Epithelial cell of proximal tubule (primary cell): ENCODE results near the gene SLC19A3. TPM values are rescaled to one million over a fixed set of nuclear protein-coding genes. Genes with fewer than 3 reads are reported as not detected.

Experiments used
- total RNA-seq: library from RNA; depleted of rRNA; stranded (reverse); fragments of >200 nt; gene quantifications from 2 replicates; pipeline ENCODE4 v1.2.3, GENCODE V29; 2015

SLC19A3 gene
- total RNA-seq, 1 donor from 2014 or later = 0.17 TPM

Other genes with a start within 250 kb of the SLC19A3 start
- gene AGFG1, start 245.9 kb downstream of the SLC19A3 start, total RNA-seq = 75.8 and 132 TPM in 2 replicates
- gene SCYGR2, start 119.1 kb downstream of the SLC19A3 start, total RNA-seq = not detected in 2 replicates
- not detected in 2 replicates for gene SCYGR3, start 103.2 kb downstream of the SLC19A3 start, total RNA-seq
- gene SCYGR4, start 100.5 kb downstream of the SLC19A3 start, total RNA-seq = not detected in 2 replicates
- not detected in 2 replicates for gene SCYGR5, start 51.2 kb downstream of the SLC19A3 start, total RNA-seq
- gene SCYGR6, start 6.7 kb upstream of the SLC19A3 start, total RNA-seq = not detected in 2 replicates
- gene SCYGR7, start 10.3 kb upstream of the SLC19A3 start, total RNA-seq = not detected in 2 replicates
- gene SCYGR8, start 27.9 kb upstream of the SLC19A3 start, total RNA-seq = not detected in 2 replicates
- 1.0 and 1.2 TPM in 2 replicates for gene CCL20, start 95.8 kb upstream of the SLC19A3 start, total RNA-seq
- 1.6 and 1.7 TPM in 2 replicates for gene DAW1, start 153.6 kb upstream of the SLC19A3 start, total RNA-seq